Limb (tissue), 2 donors: Measurements from ENCODE around the gene EBP.

Source experiments
- DNase-seq, 2 donors: peaks; one replicate each; pipeline ENCODE4 v3.0.0-alpha.2; 2016; ENCODE audit errors: extremely low spot score in 2 of 2

EBP gene

GRCh38 chrX:48574270-48575266 lies 53.0 kb downstream of the EBP start, which contains the start of gene RBM3:
RBM3 (plus strand) TSS chrX:48574484; CDS start chrX:48575181, 697 bp downstream.
- peak; percentile 88 for DNase-seq

DNA sequence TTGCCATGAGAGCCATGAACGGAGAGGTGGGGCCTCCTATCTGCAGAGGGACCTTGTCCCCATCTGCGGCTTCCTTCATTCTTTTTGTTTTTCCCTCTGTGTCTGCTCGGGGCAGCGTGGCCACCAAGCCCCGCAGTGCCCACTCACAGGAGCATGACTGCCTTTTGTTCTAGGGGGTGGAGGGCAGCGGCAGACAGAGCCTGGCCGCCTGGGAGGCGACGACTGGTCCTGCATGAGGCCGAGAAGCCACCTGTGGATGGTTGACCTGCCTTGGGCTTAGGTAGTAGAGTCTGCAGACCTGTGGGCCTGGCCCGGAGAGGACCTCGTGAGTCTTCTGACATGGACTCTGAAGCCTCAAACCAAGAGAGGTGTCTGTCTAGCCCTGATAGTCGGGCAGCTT lies 54.0 kb downstream of the EBP start:
- no peak for DNase-seq

DNA sequence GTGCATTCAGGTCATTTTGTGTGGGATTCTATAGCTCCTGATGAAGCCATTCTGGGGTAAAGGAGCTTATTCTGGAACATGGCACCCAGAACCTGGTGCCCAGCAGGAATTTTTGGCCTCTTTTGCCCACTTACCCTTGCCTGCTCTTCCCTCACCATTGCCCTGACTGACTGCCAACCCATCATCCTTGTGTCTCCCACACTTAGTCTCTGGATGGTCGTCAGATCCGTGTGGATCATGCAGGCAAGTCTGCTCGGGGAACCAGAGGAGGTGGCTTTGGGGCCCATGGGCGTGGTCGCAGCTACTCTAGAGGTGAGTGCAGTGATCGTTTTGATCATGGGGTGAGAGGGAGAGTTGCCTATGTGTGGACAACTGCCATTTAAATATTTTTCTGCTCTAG lies 54.5 kb downstream of the EBP start:
- DNase-seq = no peak
